ENCODE data around the gene TXNDC8.

The TXNDC8 gene

DNA sequence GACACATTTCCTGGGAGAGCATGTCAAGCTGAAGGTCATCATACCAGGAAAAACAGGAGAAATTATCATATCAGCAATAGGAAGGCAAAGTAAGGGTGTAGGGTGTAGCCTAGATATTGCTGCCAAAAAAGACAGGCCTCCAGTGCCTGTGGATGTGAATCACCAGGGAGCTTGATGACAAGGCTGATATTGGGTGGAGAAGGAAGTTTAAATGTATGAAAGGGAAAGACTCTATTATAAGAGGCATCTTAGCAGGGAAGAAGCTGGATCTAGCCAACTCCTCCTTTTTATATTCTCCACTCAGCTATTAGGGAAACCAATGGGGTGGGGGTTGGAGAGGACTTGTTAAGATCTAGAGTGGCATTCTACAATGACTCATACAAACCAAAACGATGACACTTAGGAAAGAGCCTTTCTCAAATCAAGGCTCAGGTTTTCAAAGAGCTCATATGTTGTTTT, 13.4 kb upstream of the TXNDC8 start:
- no peak for DNase-seq
- Histone ChIP-seq H3K4me2 (ENCODE audit: insufficient read depth, low read length) (no peak overlapping the region), H4K20me1 (ENCODE audit: insufficient read depth, low read length) (no peaks in the 10 kb centered on the region), H3K9me3 (ENCODE audit: insufficient read depth, low read length, severe bottlenecking) (no peaks in the 10 kb centered on the region), H2AFZ (ENCODE audit: low read depth, low read length) (no peak overlapping the region), H3K27me3 (ENCODE audit: insufficient read depth, low read length, poor library complexity) (no peaks in the 10 kb centered on the region), H3K27ac (ENCODE audit: low read length) (no peak overlapping the region), H3K4me1 (ENCODE audit: insufficient read depth, low read length) (no peaks in the 10 kb centered on the region), H3K9ac (ENCODE audit: low read depth, low read length) (no peak overlapping the region), H3K79me2 (ENCODE audit: insufficient read depth, low read length) (no peaks in the 10 kb centered on the region), H3K4me3 (ENCODE audit: low read depth in 1 of 2, low read length in 2 of 2) (no peak overlapping the region), H3K36me3 (ENCODE audit: insufficient read depth, low read length) (no peaks in the 10 kb centered on the region)
- ATAC-seq (ENCODE audit: insufficient read depth, low read depth) = no peak
- no peak for TF ChIP-seq EZH2 (IDR thresholded peaks at IDR 0.05; ENCODE audit: borderline replicate concordance, low read depth, low read length, severe bottlenecking)
- TF ChIP-seq CTCF (IDR thresholded peaks at IDR 0.05; ENCODE audit: borderline replicate concordance, extremely low read depth, low read length, poor library complexity, severe bottlenecking) = no peak

DNA sequence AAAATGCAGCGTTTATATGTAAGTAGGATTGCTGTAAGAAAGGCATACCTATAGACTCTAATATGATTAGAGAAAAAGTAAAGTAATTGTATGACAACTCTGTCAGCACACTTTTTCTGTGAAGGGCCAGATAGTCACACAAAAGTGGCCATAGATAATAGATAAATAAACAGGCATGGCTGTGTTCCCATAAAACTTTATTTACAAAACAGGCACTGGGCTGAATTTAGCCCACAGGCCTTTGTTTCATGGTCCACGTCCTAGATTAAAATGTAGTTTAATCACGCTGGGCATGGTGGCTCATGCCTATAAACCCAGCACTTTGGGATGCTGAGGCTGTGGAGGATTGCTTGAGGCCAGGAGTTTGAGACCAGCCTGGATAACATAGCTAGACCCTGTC, 8.7 kb upstream of the TXNDC8 start:
- H3K79me2 ChIP-seq (ENCODE audit: insufficient read depth, low read length) = no peaks in the 10 kb centered on the region
- DNase-seq (no peak), ATAC-seq (ENCODE audit: insufficient read depth, low read depth) (no peak)
- H3K9me3 ChIP-seq (ENCODE audit: insufficient read depth, low read length, severe bottlenecking) = no peaks in the 10 kb centered on the region
- H2AFZ ChIP-seq (ENCODE audit: low read depth, low read length) = no peak overlapping the region
- TF ChIP-seq EZH2 (IDR thresholded peaks at IDR 0.05; ENCODE audit: borderline replicate concordance, low read depth, low read length, severe bottlenecking) (no peak), CTCF (IDR thresholded peaks at IDR 0.05; ENCODE audit: borderline replicate concordance, extremely low read depth, low read length, poor library complexity, severe bottlenecking) (no peak)
- H3K4me2 ChIP-seq (ENCODE audit: insufficient read depth, low read length) = no peak overlapping the region
- no peaks in the 10 kb centered on the region for H3K27me3 ChIP-seq (ENCODE audit: insufficient read depth, low read length, poor library complexity)
- no peaks in the 10 kb centered on the region for H3K36me3 ChIP-seq (ENCODE audit: insufficient read depth, low read length)
- H3K27ac ChIP-seq (ENCODE audit: low read length) = no peak overlapping the region
- H3K4me3 ChIP-seq (ENCODE audit: low read depth in 1 of 2, low read length in 2 of 2) = no peak overlapping the region
- H3K9ac ChIP-seq (ENCODE audit: low read depth, low read length) = no peak overlapping the region
- H4K20me1 ChIP-seq (ENCODE audit: insufficient read depth, low read length) = no peaks in the 10 kb centered on the region
- no peaks in the 10 kb centered on the region for H3K4me1 ChIP-seq (ENCODE audit: insufficient read depth, low read length)

- ATAC-seq (ENCODE audit: insufficient read depth, low read depth) (no peak), DNase-seq (no peak)
- Histone ChIP-seq H3K9me3 (ENCODE audit: insufficient read depth, low read length, severe bottlenecking) (no peaks in the 10 kb centered on the region), H3K4me1 (ENCODE audit: insufficient read depth, low read length) (no peaks in the 10 kb centered on the region), H2AFZ (ENCODE audit: low read depth, low read length) (no peak overlapping the region), H3K27ac (ENCODE audit: low read length) (no peak overlapping the region), H3K36me3 (ENCODE audit: insufficient read depth, low read length) (no peaks in the 10 kb centered on the region), H3K9ac (ENCODE audit: low read depth, low read length) (no peak overlapping the region), H3K27me3 (ENCODE audit: insufficient read depth, low read length, poor library complexity) (no peaks in the 10 kb centered on the region), H3K4me2 (ENCODE audit: insufficient read depth, low read length) (no peak overlapping the region), H3K79me2 (ENCODE audit: insufficient read depth, low read length) (no peaks in the 10 kb centered on the region), H3K4me3 (ENCODE audit: low read depth in 1 of 2, low read length in 2 of 2) (no peak overlapping the region), H4K20me1 (ENCODE audit: insufficient read depth, low read length) (no peaks in the 10 kb centered on the region)
- no peak for TF ChIP-seq EZH2 (IDR thresholded peaks at IDR 0.05; ENCODE audit: borderline replicate concordance, low read depth, low read length, severe bottlenecking)
- no peak for TF ChIP-seq CTCF (IDR thresholded peaks at IDR 0.05; ENCODE audit: borderline replicate concordance, extremely low read depth, low read length, poor library complexity, severe bottlenecking)
Observed at GRCh38 chr9:110344821-110345220, 7.2 kb upstream of the TXNDC8 start.

DNA sequence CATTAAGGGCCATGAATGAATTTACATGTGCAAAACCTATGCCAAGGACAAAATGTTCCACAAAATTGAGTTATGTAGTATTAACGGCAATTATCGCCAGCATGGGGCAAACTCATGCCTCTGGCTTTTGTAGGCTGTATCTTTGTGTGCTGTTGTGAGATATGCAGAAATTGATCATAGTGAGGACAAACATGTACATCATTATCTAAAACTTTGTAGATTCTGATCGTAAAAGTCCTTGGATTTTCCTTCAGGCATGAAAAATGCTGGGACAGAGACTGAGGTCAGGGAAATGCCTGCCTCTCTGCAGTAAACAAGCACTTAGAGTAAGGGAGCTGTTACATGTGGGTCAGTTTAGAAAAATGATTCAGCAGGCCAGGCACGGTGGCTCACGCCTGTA, 5.9 kb upstream of the TXNDC8 start:
- Histone ChIP-seq H3K9ac (ENCODE audit: low read depth, low read length) (no peak overlapping the region), H3K9me3 (ENCODE audit: insufficient read depth, low read length, severe bottlenecking) (no peaks in the 10 kb centered on the region), H2AFZ (ENCODE audit: low read depth, low read length) (no peak overlapping the region), H3K79me2 (ENCODE audit: insufficient read depth, low read length) (no peaks in the 10 kb centered on the region), H4K20me1 (ENCODE audit: insufficient read depth, low read length) (no peaks in the 10 kb centered on the region), H3K36me3 (ENCODE audit: insufficient read depth, low read length) (no peaks in the 10 kb centered on the region), H3K27me3 (ENCODE audit: insufficient read depth, low read length, poor library complexity) (no peaks in the 10 kb centered on the region), H3K27ac (ENCODE audit: low read length) (no peak overlapping the region), H3K4me3 (ENCODE audit: low read depth in 1 of 2, low read length in 2 of 2) (no peak overlapping the region), H3K4me2 (ENCODE audit: insufficient read depth, low read length) (no peak overlapping the region), H3K4me1 (ENCODE audit: insufficient read depth, low read length) (no peaks in the 10 kb centered on the region)
- ATAC-seq (ENCODE audit: insufficient read depth, low read depth) = no peak
- DNase-seq = no peak
- TF ChIP-seq CTCF (IDR thresholded peaks at IDR 0.05; ENCODE audit: borderline replicate concordance, extremely low read depth, low read length, poor library complexity, severe bottlenecking) (no peak), EZH2 (IDR thresholded peaks at IDR 0.05; ENCODE audit: borderline replicate concordance, low read depth, low read length, severe bottlenecking) (no peak)
